HTERT RPE-1 (cell line): ENCODE measurements around the gene UGT2A1.

Source experiments
- in situ Hi-C: fragments of 300-500 bp; cut with MboI; formaldehyde crosslinking; loops from 4 replicates; pipeline ENCODE4 v1.14.3; 2020; ENCODE audit warnings: low sequenced_read_pairs

Gene UGT2A1

DNA sequence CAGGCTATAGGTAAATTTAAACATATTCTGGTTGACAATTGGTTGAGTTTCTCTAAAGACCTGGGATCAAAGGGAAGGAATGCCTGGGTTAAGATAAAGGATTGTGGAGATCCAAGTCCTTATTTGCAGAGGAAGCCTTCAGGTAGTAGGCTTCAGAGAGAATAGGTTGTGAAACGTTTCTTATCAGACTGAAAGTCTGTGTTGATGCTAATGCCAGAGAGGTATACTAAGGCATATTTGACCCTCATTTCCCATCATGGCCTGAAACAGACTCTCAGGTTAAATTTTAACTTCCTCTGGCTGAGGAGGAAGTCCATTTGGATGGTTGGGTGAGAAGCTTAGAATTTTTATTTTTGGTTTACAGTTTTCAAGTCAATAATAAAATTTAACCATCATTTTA is 61.7 kb downstream of the UGT2A1 start:
- in situ Hi-C loops = no loop called here

DNA sequence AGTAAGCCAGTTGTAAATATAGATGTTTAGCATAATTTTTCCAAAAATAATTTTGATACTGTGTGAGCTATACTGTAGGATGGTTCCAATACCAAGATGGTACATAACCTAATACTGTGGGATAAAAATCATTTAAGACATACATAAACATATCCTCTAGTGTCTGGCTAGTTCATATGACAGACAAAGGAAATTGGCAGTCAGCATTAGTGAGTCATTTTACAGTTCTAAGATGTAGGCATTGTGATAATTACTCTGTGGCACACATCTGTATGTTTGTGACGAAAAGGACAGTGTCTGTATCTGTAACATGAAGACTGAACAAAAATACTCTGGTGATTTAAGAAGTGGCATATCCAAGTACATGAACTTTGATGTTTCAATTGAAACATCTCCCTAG is 63.2 kb downstream of the UGT2A1 start:
- in situ Hi-C loops = no loop called here

DNA sequence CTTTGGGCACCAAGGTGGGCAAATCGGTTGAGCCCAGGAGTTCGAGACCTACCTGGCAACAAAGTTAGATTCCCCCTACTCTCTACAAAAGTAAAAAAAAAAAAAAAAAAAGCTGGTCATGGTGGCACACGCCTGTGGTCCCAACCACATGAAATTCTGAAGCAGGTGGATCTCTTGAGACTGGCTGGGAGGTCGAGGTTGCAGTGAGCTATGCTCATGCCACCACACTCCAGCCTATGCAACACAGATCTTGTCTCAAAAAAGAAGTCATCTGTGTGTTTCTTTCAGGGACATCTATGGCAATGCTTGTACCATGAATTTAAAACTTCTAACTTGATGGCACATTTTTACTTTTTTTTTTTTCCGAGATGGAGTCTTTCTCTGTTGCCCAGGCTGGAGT is 68.9 kb downstream of the UGT2A1 start:
- in situ Hi-C loops = no loop called here

DNA sequence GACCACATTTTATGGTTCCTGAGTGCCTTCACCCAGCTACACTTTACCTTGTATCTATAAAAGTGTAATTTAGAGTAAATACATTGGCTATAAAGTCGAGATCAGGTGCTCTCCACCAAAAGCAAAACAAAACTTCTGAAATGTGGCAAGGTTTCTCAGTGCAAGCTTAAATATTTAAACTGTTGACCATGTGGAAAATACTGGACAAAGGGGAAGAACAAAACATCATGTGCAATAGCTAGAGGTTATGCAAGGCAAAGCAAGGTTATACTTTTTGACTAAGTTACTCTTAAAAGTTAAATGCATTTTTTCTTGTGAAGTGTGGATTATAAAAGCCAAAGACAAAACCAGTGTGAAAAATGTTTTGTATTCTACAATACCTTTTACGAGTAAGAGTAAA is 69.5 kb downstream of the UGT2A1 start:
- in situ Hi-C loops = no loop called here

DNA sequence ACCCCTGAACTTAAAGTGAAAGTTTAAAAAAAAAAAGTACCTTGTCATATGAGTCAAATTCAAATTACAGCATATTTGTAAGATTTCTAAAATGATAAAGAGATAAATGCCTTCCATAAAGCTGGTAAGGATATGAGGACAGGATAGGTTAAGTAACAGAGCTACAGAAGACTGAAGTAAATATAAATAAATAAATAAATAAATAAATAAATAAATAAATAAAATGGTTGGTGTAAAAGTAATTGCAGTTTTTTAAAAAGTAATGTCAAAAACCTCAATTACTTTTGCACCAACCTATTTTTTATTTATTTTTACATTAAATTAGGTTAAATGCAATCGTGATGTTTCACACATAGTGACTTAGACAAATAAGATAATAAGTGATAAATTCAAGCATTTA is 75.8 kb downstream of the UGT2A1 start:
- in situ Hi-C loops = no loop called here

DNA sequence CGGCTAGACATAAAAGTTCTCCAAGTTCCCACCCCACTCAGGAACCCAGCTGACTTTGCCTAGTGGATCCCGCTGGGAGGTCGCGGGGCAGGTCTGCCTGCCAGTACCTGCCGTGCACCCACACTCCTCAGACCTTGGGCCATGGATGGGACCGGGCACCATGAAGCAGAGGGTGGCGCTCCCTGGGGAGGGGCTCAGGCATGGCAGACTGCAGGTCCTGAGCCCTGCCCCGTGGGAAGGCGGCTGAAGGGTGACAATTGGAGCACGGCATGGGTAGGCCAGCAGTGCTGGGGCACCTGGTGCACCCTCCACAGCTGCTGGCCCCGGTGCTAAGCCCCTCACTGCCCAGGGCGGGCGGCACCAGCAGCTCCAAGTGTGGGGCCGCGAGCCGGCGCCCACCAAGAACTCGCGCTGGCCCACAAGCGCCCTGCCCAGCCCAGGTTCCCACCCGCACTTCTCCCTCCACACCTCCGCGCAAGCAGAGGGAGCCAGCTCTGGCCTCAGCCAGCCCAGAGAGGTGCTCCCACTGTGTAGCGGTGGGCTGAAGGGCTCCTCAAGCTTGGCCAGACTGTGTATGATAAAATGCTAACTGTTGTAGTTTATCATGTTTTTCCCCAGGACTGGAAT is 76.7 kb downstream of the UGT2A1 start:
- in situ Hi-C loops = no loop called here

DNA sequence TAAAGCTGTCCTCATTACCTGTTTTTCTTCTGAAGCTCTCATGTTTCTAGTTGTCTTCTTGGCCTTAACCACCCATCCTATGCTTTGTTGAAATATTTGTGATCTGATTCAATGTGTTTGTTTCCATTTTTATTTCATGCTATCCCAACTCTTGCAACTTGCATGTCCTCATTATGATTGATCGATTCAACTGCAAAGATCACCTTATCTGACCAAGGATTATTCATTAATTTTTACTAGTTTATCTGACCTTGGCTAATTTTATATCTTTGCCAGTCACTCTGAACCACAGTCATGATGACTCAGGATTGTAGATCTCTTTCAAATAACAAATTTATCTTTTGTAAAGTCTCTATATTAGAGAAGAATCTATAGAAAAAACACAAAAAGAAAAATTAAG is 84.3 kb downstream of the UGT2A1 start:
- in situ Hi-C loops = no loop called here

DNA sequence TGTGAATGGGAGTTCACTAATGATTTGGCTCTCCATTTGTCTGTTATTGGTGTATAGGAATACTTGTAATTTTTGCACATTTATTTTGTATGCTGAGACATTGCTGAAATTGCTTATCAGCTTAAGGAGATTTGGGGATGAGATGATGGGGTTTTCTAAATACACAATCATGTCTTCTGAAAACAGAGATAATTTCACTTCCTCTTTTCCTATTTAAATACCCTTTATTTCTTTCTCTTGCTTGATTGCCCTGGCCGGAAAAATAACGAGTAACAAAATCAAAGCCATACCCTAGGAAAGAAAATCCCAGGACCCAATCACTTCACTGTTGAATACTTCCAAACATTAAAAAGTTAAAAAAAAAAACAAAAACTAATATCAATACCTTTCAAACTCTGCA is 89.6 kb downstream of the UGT2A1 start:
- in situ Hi-C loops = no loop called here

DNA sequence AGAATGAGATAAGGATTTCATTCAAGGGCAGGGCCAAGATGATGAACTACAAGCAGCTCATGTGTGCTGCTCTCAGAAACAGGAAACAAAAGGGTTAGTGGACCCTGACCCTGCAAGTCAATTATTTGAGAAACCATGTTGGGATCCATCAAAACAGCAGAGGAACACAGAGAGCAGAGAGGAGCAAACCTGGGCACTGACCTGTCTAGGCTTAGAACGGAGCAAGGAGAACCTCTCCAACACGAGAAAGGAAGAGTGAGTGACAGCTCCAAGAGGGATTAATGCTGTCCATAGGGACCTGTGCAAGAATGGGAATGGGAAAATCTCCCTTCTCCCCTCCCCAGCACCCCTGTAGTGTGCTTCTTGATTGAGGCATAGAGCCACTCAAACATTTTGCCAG is 103.4 kb downstream of the UGT2A1 start:
- in situ Hi-C loops = no loop called here

DNA sequence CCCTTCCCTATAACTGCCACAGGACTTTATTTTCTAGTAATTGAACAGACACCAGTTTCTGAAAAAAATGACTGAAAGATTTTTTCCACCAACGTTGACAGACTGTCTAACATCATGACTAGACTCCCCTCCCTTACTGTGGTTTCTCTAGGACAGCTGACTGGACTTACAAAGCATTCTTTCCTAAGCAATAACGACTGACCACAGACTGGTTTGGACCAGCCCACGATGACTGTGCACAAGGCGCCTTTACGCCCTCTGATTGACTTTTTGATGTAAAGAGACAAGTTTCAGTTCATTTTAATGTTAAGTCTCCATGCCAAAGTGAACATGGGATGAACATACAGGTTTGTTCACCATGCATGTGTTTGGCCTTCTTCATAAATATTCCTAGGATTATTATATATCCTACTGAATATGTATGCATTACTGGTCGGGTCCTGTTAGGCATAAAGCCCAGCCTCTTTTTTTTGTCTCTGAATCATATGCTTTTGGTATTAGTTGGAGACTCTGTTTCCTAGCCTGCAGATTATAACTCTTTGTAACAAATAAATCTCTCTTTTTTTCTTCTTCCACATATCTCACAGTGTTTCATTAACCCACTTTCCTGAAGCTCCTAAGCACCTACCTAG is 106.8 kb downstream of the UGT2A1 start:
- in situ Hi-C loops = no loop called here
